Ascending aorta (tissue), 2 donors: Measurements from ENCODE around the gene COL15A1. TPM values are rescaled to one million over a fixed set of nuclear protein-coding genes. Genes with fewer than 3 reads are reported as not detected.

Source experiments
- DNase-seq, 2 donors: peaks; one replicate each; pipeline ENCODE4 v3.0.0-alpha.2; 2019; ENCODE audit warnings: low spot score in 2 of 2
- H3K27ac ChIP-seq, 2 donors: fragments of 200-600 bp; sonication (generic); one replicate each; pipeline ENCODE4 v1.5.1; 2016 to 2017; ENCODE audit warnings: mild to moderate bottlenecking in 1 of 2
- H3K27me3 ChIP-seq: fragments of 200-600 bp; sonication (generic); one replicate; pipeline ENCODE4 v1.5.1; 2017
- H3K36me3 ChIP-seq, 2 donors: fragments of 200-600 bp; sonication (generic); one replicate each; pipeline ENCODE4 v1.5.1; 2016
- H3K4me1 ChIP-seq, 2 donors: fragments of 200-600 bp; sonication (generic); one replicate each; pipeline ENCODE4 v1.5.1; 2016 to 2017; ENCODE audit warnings: mild to moderate bottlenecking in 1 of 2
- H3K4me3 ChIP-seq, 2 donors: fragments of 200-600 bp; sonication (generic); one replicate each; pipeline ENCODE4 v1.5.1; 2016 to 2017; ENCODE audit warnings: mild to moderate bottlenecking in 1 of 2
- H3K9me3 ChIP-seq, 2 donors: fragments of 200-600 bp; sonication (generic); one replicate each; pipeline ENCODE4 v1.5.1; 2016
- CTCF ChIP-seq, 3 experiments: fragments of 200-600 bp in 2 of 3; fragments of 450-650 bp in 1 of 3; sonication (generic) in 2 of 3; IDR thresholded peaks; one replicate each; pipeline ENCODE4 v1.5.1; 2016 to 2019; ENCODE audit warnings: antibody characterized with exemption in 3 of 3, mild to moderate bottlenecking in 1 of 3, moderate library complexity in 1 of 3
- intact Hi-C: fragments of 100-400 bp; cut with DNase I; formaldehyde crosslinking; loops from one replicate; pipeline ENCODE4 v1.15.1; 2023
- total RNA-seq: library from RNA; depleted of rRNA; stranded (reverse); fragments of >200 nt; gene quantifications from one replicate; pipeline ENCODE4 v1.1.0, GENCODE V29; 2016

COL15A1 gene
- total RNA-seq, 1 donor from 2014 or later: 58.6 TPM

DNA sequence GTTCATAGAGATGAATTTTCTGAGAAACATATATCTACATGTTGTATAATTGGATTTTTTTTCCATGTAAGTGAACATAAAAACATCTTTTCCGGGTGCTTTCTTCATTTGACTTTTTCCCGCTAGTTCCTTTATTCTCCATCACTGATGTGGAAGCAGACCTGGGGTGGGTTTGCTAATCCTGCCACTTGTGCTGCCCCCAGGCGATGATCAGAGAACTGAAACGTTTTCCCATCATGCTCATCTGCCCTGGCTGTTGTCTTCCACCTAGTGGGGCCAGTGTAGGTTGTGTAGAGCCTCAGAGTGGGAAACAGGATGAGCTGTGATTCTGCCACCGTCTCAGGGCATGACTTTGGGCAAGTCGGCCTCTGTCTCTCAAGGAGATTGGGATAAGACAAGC is 127.0 kb downstream of the COL15A1 start:
- H3K36me3 ChIP-seq: no peaks in the 10 kb centered on the region
- no peak for TF ChIP-seq CTCF (IDR thresholded peaks at IDR 0.05)
- intact Hi-C loops: loop anchor here (2.0 kb wide), 1 partner anchor 32 kb away; no protein-coding TSS in a partner anchor
- H3K27me3 ChIP-seq: no peaks in the 10 kb centered on the region
- H3K4me1 ChIP-seq: peaks cover 0 to 6% of the 10 kb centered on the region in 2 donors
- DNase-seq: no peak
- H3K27ac ChIP-seq: peak overlapping the region; percentile 20 to 52
- H3K4me3 ChIP-seq: no peak overlapping the region
- no peaks in the 10 kb centered on the region for H3K9me3 ChIP-seq

DNA sequence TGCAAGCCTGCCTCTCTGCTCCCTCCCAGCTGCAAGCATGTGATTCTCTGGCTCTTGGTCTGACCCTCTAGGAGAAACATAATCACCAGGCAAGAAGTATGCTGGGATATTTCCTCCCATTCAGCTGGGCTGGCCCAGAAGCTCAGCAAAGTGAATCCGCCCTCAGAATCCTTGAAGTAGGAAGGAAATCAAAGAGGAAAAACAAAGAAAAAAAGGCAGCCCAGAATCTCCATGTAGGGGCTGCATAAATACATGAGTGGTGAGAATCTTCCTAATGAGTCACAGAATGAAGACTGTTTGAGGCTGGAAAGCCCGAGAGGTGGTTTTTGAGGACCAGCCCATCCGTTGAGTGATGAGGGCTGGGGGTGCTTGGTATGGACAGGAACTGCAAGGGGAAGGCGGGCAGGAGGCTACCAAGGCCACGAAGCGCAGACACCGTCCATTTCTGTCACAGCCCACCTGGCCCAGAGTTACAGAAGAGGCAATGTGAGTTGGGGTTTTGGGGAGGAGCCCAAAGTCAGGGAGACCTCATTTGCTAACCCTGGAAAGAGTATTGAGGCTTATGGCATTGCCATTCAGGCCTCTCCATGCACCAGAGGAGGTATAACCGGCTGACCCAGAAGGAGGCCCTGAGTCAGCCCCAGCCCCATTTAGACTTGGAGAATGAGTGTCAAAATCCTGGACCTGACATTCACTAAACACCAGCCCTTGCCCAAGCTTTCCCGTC is 127.8 kb downstream of the COL15A1 start:
- H3K36me3 ChIP-seq: no peaks in the 10 kb centered on the region
- no peak for DNase-seq
- no peaks in the 10 kb centered on the region for H3K27me3 ChIP-seq
- H3K9me3 ChIP-seq: no peaks in the 10 kb centered on the region
- peaks cover 3 to 6% of the 10 kb centered on the region in 2 donors for H3K4me1 ChIP-seq
- no peak overlapping the region for H3K4me3 ChIP-seq
- peak overlapping the region; percentile 20 to 46 for H3K27ac ChIP-seq
- intact Hi-C loops: loop anchor here (2.0 kb wide), 1 partner anchor 31 kb away; no protein-coding TSS in a partner anchor
- no peak for TF ChIP-seq CTCF (IDR thresholded peaks at IDR 0.05)

GRCh38 chr9:99072040-99072394 is 128.3 kb downstream of the COL15A1 start:
- DNase-seq: no peak
- Histone ChIP-seq H3K36me3 (no peaks in the 10 kb centered on the region), H3K9me3 (no peaks in the 10 kb centered on the region), H3K4me1 (peaks cover 3 to 6% of the 10 kb centered on the region in 2 donors), H3K4me3 (no peak overlapping the region), H3K27me3 (no peaks in the 10 kb centered on the region), H3K27ac (no peak overlapping the region)
- no peak for TF ChIP-seq CTCF (IDR thresholded peaks at IDR 0.05)
- intact Hi-C loops: no loop called here

DNA sequence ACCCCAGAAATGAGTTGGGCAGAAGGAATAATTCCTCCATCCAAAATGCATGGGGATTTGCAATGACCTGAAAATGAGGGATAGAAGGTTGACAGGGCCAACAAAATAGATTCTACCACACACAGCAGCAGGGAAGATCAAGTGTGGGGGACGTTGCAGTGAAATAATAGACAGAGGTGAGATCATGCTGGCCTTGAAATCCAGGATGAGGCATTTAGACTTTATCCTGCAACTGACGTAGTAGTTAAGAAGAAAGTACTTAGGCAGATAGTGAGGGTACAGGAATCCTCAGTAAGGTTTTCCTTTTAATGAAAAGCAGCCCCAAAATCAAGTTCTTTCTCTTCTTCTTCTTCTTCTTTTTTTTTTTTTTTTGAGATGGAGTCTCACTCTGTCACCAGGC is 129.6 kb downstream of the COL15A1 start:
- H3K27me3 ChIP-seq: no peaks in the 10 kb centered on the region
- H3K9me3 ChIP-seq: no peaks in the 10 kb centered on the region
- H3K27ac ChIP-seq: no peak overlapping the region
- H3K36me3 ChIP-seq: no peaks in the 10 kb centered on the region
- H3K4me1 ChIP-seq: peaks cover 3 to 6% of the 10 kb centered on the region in 2 donors
- intact Hi-C loops: no loop called here
- DNase-seq: no peak
- TF ChIP-seq CTCF (IDR thresholded peaks at IDR 0.05): no peak
- no peak overlapping the region for H3K4me3 ChIP-seq

DNA sequence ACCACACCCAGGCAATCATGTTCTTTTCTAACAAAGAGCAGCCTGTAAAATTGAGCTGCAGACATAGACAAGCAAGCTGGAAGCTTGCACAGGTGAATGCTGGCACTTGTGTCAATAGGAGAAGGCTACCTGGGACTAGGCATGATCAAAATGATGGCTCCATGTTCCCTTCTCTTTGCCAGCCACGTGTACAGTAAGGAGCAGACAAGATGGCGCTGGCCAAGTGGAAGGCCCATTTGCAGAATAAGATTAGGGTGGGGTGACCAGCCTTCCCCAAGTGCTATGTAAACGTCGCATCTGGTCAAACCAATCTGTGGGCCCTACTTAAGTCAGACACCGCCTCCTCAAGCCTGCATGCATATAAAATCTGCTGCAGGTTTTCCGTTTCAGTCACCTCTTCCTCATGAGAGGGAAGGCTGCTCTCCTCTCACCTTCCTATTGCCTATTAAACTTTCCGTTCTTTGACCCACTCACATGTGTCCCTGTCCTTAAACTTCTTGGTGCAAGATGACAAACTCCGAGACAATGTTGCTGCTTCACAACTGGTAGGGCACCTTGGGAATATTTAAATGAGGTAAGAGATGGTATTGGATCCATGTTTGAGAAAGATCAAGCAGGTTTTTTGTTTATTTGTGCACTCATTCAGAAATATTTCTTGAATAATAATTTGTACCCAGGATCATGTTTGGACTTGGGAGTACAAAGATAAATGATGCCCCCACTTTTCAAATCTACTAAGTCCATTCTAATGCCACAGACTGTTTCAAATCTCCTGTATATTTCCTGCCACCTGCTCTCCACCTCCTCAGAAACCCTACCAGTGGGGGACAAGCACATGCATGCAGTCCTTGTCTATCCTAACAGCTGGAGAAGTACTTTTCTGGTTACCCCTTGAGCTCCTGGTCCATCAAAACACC is 130.5 kb downstream of the COL15A1 start:
- TF ChIP-seq CTCF (IDR thresholded peaks at IDR 0.05): no peak
- Histone ChIP-seq H3K27me3 (no peaks in the 10 kb centered on the region), H3K4me3 (no peak overlapping the region), H3K9me3 (no peaks in the 10 kb centered on the region), H3K27ac (no peak overlapping the region), H3K4me1 (peaks cover 3 to 6% of the 10 kb centered on the region in 2 donors), H3K36me3 (no peaks in the 10 kb centered on the region)
- intact Hi-C loops: no loop called here
- no peak for DNase-seq
